Activated T-cell treated with anti-CD3 and anti-CD28 coated beads for 1 hour (primary cell): Measurements from ENCODE around the gene RGS7BP.
"Not testable (repeated sequence)": the region's sequence is repeated elsewhere in the genome, so short reads cannot be mapped to it uniquely, and the experiment has no call there.

Experiments used
- DNase-seq: peaks from one replicate; pipeline ENCODE4 v3.0.0-alpha.2; 2020; ENCODE audit warnings: low read depth

The RGS7BP gene

GRCh38 chr5:64558641-64559040, 52.8 kb downstream of the RGS7BP start:
- DNase-seq: not testable (repeated sequence)

GRCh38 chr5:64566310-64566916, 60.6 kb downstream of the RGS7BP start:
- DNase-seq: no peak

GRCh38 chr5:64569858-64570257, 64.0 kb downstream of the RGS7BP start:
- no peak for DNase-seq

GRCh38 chr5:64570395-64570996, 64.7 kb downstream of the RGS7BP start:
- no peak for DNase-seq

GRCh38 chr5:64575561-64575960, 69.7 kb downstream of the RGS7BP start:
- DNase-seq: no peak

GRCh38 chr5:64576250-64576649, 70.4 kb downstream of the RGS7BP start:
- DNase-seq: no peak

GRCh38 chr5:64585646-64586045, 79.8 kb downstream of the RGS7BP start:
- DNase-seq: no peak

GRCh38 chr5:64587370-64587769, 81.6 kb downstream of the RGS7BP start:
- no peak for DNase-seq

GRCh38 chr5:64592730-64593341, 87.0 kb downstream of the RGS7BP start:
- no peak for DNase-seq

GRCh38 chr5:64594025-64594424, 88.2 kb downstream of the RGS7BP start:
- no peak for DNase-seq

GRCh38 chr5:64594601-64595000, 88.8 kb downstream of the RGS7BP start:
- no peak for DNase-seq

- no peak for DNase-seq
Measured at GRCh38 chr5:64595031-64595855, 89.4 kb downstream of the RGS7BP start.

GRCh38 chr5:64599226-64599625, 93.4 kb downstream of the RGS7BP start:
- DNase-seq: no peak

GRCh38 chr5:64603676-64604075, 97.9 kb downstream of the RGS7BP start:
- no peak for DNase-seq

GRCh38 chr5:64606926-64607325, 101.1 kb downstream of the RGS7BP start:
- no peak for DNase-seq

GRCh38 chr5:64612344-64612961, 106.6 kb downstream of the RGS7BP start:
- no peak for DNase-seq

- DNase-seq: no peak
Measured at GRCh38 chr5:64615895-64616294, 110.1 kb downstream of the RGS7BP start.

- no peak for DNase-seq
Measured at GRCh38 chr5:64619609-64620008, 113.8 kb downstream of the RGS7BP start.

- no peak for DNase-seq
Measured at GRCh38 chr5:64622991-64623390, 117.2 kb downstream of the RGS7BP start.

GRCh38 chr5:64625678-64626077, 119.9 kb downstream of the RGS7BP start:
- DNase-seq: no peak

- no peak for DNase-seq
Measured at GRCh38 chr5:64628901-64629300, 123.1 kb downstream of the RGS7BP start.

GRCh38 chr5:64629841-64630240, 124.0 kb downstream of the RGS7BP start:
- DNase-seq: no peak
